HL-60 (cell line): ENCODE data around the gene ROBO1.
A peak's percentile ranks its signal among the peaks of the same experiment; 100 is the strongest.

Experiments
- DNase-seq, 2 experiments: peaks; one replicate each; pipeline ENCODE4 v3.0.0-alpha.2; 2010 to 2020; ENCODE audit warnings: low read depth in 1 of 2, low spot score in 1 of 2
- H3K27ac ChIP-seq: fragments of 250-450 bp; sonication (Bioruptor Pico); replicated peaks from 2 replicates; pipeline ENCODE4 v1.5.1; 2020; ENCODE audit warnings: mild to moderate bottlenecking, moderate library complexity
- H3K27me3 ChIP-seq: fragments of 250-450 bp; sonication (Bioruptor Pico); 2 replicates; pipeline ENCODE4 v1.5.1; 2021; ENCODE audit warnings: mild to moderate bottlenecking, moderate library complexity; ENCODE audit not compliant: insufficient read depth, poor library complexity, severe bottlenecking
- H3K4me3 ChIP-seq: replicated peaks from 2 replicates; pipeline ENCODE4 v1.5.1; 2011; ENCODE audit warnings: mild to moderate bottlenecking, control low read depth, low read length; ENCODE audit not compliant: insufficient read depth
- CTCF ChIP-seq: IDR thresholded peaks from one replicate; pipeline ENCODE4 v1.5.1; 2011; ENCODE audit warnings: low read length, control low read depth, inconsistent platforms; ENCODE audit not compliant: insufficient read depth
- GABPA ChIP-seq: IDR thresholded peaks from 2 replicates; pipeline ENCODE4 v1.6.1; 2012; ENCODE audit warnings: low read depth
- POLR2AphosphoS5 ChIP-seq: IDR thresholded peaks from 2 replicates; pipeline ENCODE4 v1.6.1; 2012; ENCODE audit warnings: low read depth
- REST ChIP-seq: IDR thresholded peaks from 2 replicates; pipeline ENCODE4 v1.6.1; 2012; ENCODE audit warnings: low read depth; ENCODE audit not compliant: insufficient replicate concordance
- SPI1 ChIP-seq: IDR thresholded peaks from 2 replicates; pipeline ENCODE4 v1.6.1; 2012; ENCODE audit warnings: low read depth, mild to moderate bottlenecking, borderline replicate concordance

The ROBO1 gene

DNA sequence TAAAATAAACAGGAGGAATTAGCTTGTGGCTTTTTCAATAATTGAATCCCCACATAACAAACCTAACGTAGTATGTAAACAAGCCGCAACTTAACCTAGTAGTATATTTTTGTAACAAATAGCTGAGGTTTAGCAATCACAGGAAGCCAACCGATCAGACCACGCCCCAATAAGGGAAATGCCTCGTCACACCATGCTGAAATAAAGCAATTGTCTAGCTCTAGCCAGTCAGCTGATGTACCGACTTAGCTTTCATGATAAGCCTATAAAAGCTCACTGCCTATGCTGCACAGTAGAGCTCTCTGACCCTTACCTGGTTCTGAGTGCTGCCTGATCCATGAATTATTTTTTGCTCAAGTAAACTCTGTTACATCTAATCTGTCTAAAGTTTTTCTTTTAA, 208.9 kb downstream of the ROBO1 start:
- TF ChIP-seq REST = no peak
- TF ChIP-seq SPI1 = no peak
- no peak for TF ChIP-seq GABPA
- TF ChIP-seq CTCF = no peak
- no peak for TF ChIP-seq POLR2AphosphoS5
- Histone ChIP-seq H3K27ac (no peak overlapping the region), H3K27me3 (peaks cover 2% of the 10 kb centered on the region), H3K4me3 (no peak overlapping the region)
- DNase-seq = peak; percentile 1 to 2

DNA sequence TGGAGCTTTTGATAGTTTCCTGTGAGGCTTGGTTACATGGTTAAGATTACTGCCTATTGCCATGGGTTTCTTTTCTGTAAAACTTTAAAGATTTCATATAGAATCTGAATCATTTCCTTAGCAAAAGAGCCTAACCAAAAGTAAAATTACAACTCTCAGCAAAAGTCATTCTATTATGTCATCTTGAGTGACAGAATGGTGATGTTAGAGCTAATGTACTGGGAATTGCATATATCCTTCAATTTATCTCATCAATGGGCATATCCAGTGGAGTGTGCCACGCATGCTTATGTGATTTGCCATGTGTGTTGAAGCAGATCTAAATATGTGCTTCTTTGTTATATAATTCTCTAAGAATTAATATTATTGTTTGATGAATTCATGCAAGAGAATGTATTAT, 212.1 kb downstream of the ROBO1 start:
- Histone ChIP-seq H3K4me3 (no peak overlapping the region), H3K27ac (no peak overlapping the region), H3K27me3 (no peaks in the 10 kb centered on the region)
- TF ChIP-seq GABPA (no peak), SPI1 (no peak), CTCF (no peak), REST (no peak), POLR2AphosphoS5 (no peak)
- no peak for DNase-seq

DNA sequence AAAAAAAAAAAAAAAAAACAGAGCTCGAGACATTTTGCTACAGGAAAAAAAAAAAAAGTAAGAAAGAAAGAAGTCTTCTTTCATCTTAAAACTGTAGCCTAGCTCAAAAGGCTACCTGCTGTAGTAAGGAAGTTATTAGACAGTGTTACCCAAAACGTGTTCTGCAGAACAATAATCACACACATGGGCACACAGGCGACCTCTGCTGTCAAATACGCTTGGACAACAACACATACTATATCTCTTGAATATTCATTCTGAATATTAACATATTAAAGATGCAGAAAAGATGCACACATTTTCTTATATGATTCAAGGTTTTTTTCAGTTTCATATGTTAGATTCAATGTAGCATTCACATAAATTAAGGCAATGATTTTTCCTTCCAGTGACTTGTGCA, 215.8 kb downstream of the ROBO1 start:
- DNase-seq = no peak
- no peaks in the 10 kb centered on the region for H3K27me3 ChIP-seq
- no peak overlapping the region for H3K27ac ChIP-seq
- H3K4me3 ChIP-seq = no peak overlapping the region
- TF ChIP-seq CTCF (no peak), POLR2AphosphoS5 (no peak), GABPA (no peak), SPI1 (no peak), REST (no peak)
